Mucosa of rectum (tissue), 2 donors: ENCODE measurements around the gene EPB41L1.

Experiments used
- H3K27ac ChIP-seq, 2 donors: one replicate each; pipeline ENCODE4 v1.7.0; 2013; ENCODE audit warnings: inconsistent platforms in 2 of 2, low read depth in 2 of 2, low read length in 2 of 2
- H3K27me3 ChIP-seq, 2 donors: one replicate each; pipeline ENCODE4 v1.7.0; 2013; ENCODE audit warnings: low read length in 2 of 2; ENCODE audit not compliant: control insufficient read depth in 2 of 2, insufficient read depth in 2 of 2
- H3K36me3 ChIP-seq, 2 donors: one replicate each; pipeline ENCODE4 v1.7.0; 2013; ENCODE audit warnings: low read length in 2 of 2; ENCODE audit not compliant: control insufficient read depth in 2 of 2, insufficient read depth in 2 of 2
- H3K4me1 ChIP-seq, 2 donors: one replicate each; pipeline ENCODE4 v1.7.0; 2013; ENCODE audit warnings: low read length in 2 of 2, mild to moderate bottlenecking in 1 of 2; ENCODE audit not compliant: control insufficient read depth in 2 of 2, insufficient read depth in 2 of 2
- H3K4me3 ChIP-seq, 2 donors: one replicate each; pipeline ENCODE4 v1.7.0; 2013; ENCODE audit warnings: low read length in 2 of 2
- H3K9ac ChIP-seq, 2 donors: one replicate each; pipeline ENCODE4 v1.7.0; 2013; ENCODE audit warnings: low read length in 2 of 2, low read depth in 1 of 2, mild to moderate bottlenecking in 1 of 2
- H3K9me3 ChIP-seq, 2 donors: one replicate each; pipeline ENCODE4 v1.7.0; 2013; ENCODE audit warnings: low read length in 2 of 2; ENCODE audit not compliant: control insufficient read depth in 2 of 2
- donor health status: healthy.
- donor health status: Normal muscosa, but diverticular disease.

The EPB41L1 gene

GRCh38 chr20:36150847-36151539, 3.5 kb upstream of the EPB41L1 start:
- H3K9ac ChIP-seq = no peak overlapping the region
- no peak overlapping the region for H3K4me3 ChIP-seq
- no peaks in the 10 kb centered on the region for H3K9me3 ChIP-seq
- H3K4me1 ChIP-seq = peaks cover 6 to 16% of the 10 kb centered on the region in 2 donors
- H3K36me3 ChIP-seq = no peaks in the 10 kb centered on the region
- no peaks in the 10 kb centered on the region for H3K27me3 ChIP-seq
- H3K27ac ChIP-seq = no peak overlapping the region

GRCh38 chr20:36152261-36152660, 2.3 kb upstream of the EPB41L1 start:
- Histone ChIP-seq H3K4me1 (peaks cover 6 to 8% of the 10 kb centered on the region in 2 donors), H3K9ac (no peak overlapping the region), H3K27ac (no peak overlapping the region), H3K9me3 (no peaks in the 10 kb centered on the region), H3K4me3 (no peak overlapping the region), H3K36me3 (no peaks in the 10 kb centered on the region), H3K27me3 (no peaks in the 10 kb centered on the region)

- Histone ChIP-seq H3K27me3 (no peaks in the 10 kb centered on the region), H3K36me3 (no peaks in the 10 kb centered on the region), H3K9ac (no peak overlapping the region), H3K27ac (no peak overlapping the region), H3K4me3 (no peak overlapping the region), H3K9me3 (no peaks in the 10 kb centered on the region), H3K4me1 (peaks cover 6% of the 10 kb centered on the region in 2 donors)
Observed at GRCh38 chr20:36153204-36153603, 1.3 kb upstream of the EPB41L1 start.

GRCh38 chr20:36153736-36154699, 522 bp upstream of the EPB41L1 start:
- Histone ChIP-seq H3K36me3 (no peaks in the 10 kb centered on the region), H3K9ac (peak overlapping the region; percentile 52 to 59), H3K4me3 (peak overlapping the region; percentile 61 to 66), H3K9me3 (no peaks in the 10 kb centered on the region), H3K4me1 (peaks cover 6% of the 10 kb centered on the region in 2 donors), H3K27ac (no peak overlapping the region), H3K27me3 (no peaks in the 10 kb centered on the region)

- no peaks in the 10 kb centered on the region for H3K9me3 ChIP-seq
- H3K27ac ChIP-seq = no peak overlapping the region
- H3K9ac ChIP-seq = no peak overlapping the region
- no peaks in the 10 kb centered on the region for H3K36me3 ChIP-seq
- no peak overlapping the region for H3K4me3 ChIP-seq
- no peaks in the 10 kb centered on the region for H3K27me3 ChIP-seq
- peaks cover 6% of the 10 kb centered on the region in 2 donors for H3K4me1 ChIP-seq
Observed at GRCh38 chr20:36155629-36155971, 1.1 kb downstream of the EPB41L1 start.

- Histone ChIP-seq H3K9me3 (no peaks in the 10 kb centered on the region), H3K27ac (no peak overlapping the region), H3K9ac (no peak overlapping the region), H3K4me1 (peaks cover 6% of the 10 kb centered on the region in 2 donors), H3K4me3 (no peak overlapping the region), H3K27me3 (no peaks in the 10 kb centered on the region), H3K36me3 (no peaks in the 10 kb centered on the region)
Observed at GRCh38 chr20:36155991-36156390, 1.5 kb downstream of the EPB41L1 start.

- Histone ChIP-seq H3K4me3 (no peak overlapping the region), H3K4me1 (peaks cover 6% of the 10 kb centered on the region in 2 donors), H3K9ac (no peak overlapping the region), H3K27me3 (no peaks in the 10 kb centered on the region), H3K36me3 (peaks cover 0 to under 1% of the 10 kb centered on the region in 2 donors), H3K27ac (no peak overlapping the region), H3K9me3 (no peaks in the 10 kb centered on the region)
Observed at GRCh38 chr20:36157610-36158009, 3.1 kb downstream of the EPB41L1 start.

GRCh38 chr20:36158160-36158741, 3.7 kb downstream of the EPB41L1 start:
- Histone ChIP-seq H3K4me3 (no peak overlapping the region), H3K4me1 (peaks cover 6% of the 10 kb centered on the region in 2 donors), H3K27me3 (no peaks in the 10 kb centered on the region), H3K9ac (no peak overlapping the region), H3K27ac (no peak overlapping the region), H3K9me3 (no peaks in the 10 kb centered on the region), H3K36me3 (peaks cover 0 to 2% of the 10 kb centered on the region in 2 donors)

GRCh38 chr20:36159833-36160232, 5.3 kb downstream of the EPB41L1 start:
- H3K36me3 ChIP-seq = peaks cover 0 to 2% of the 10 kb centered on the region in 2 donors
- no peak overlapping the region for H3K27ac ChIP-seq
- no peaks in the 10 kb centered on the region for H3K4me1 ChIP-seq
- no peak overlapping the region for H3K4me3 ChIP-seq
- no peak overlapping the region for H3K9ac ChIP-seq
- H3K9me3 ChIP-seq = no peaks in the 10 kb centered on the region
- no peaks in the 10 kb centered on the region for H3K27me3 ChIP-seq
